CD4-positive, alpha-beta T cell treated with Interleukin-15 for 1 hour (primary cell): ENCODE data around the gene CCL27.

Source experiments
- DNase-seq: peaks from one replicate; pipeline ENCODE4 v3.0.0-alpha.2; 2020

Gene CCL27

DNA sequence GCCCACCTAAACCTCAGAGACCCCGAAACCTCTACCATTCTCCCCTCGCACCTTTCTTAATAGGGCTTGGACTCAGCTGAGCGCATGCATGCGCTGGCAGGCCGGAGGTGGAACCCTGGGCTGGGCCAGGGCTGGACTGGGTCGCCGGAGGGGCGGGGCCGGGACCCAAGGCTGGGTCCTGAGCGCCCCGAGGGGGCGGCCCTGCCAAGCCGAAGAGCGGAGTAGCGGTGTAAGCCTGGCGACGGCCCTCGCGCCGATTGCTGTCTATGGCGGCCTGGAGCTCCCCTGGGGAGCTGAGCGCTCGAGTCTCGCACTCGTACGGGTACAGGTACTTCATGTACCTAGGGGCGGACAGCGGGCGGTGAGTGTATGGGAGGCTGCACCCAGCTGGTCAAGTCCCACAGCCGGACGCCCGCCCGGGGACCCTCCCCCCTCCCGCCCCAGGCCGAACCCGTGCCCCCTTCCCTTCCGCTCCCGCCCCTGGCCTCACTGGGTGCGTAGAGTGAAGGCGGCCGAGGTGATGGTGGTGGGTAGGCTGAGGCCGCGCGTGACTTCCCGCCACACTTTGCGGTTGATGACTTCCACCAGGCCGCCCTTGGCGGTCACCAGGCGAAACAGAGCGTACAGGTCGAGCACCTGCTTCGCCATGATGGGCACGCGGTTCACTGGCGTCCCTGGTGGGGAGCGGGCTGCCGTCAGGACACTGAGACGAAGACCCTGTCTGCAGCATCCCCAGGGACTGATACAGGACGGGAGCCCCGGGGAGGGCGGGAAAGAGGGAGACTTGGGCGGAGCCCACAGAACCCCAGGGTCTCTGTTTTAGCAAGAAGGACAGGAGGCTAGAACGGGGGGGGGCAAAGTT lies 38.9 kb downstream of the CCL27 start:
- peak; percentile 24 for DNase-seq

DNA sequence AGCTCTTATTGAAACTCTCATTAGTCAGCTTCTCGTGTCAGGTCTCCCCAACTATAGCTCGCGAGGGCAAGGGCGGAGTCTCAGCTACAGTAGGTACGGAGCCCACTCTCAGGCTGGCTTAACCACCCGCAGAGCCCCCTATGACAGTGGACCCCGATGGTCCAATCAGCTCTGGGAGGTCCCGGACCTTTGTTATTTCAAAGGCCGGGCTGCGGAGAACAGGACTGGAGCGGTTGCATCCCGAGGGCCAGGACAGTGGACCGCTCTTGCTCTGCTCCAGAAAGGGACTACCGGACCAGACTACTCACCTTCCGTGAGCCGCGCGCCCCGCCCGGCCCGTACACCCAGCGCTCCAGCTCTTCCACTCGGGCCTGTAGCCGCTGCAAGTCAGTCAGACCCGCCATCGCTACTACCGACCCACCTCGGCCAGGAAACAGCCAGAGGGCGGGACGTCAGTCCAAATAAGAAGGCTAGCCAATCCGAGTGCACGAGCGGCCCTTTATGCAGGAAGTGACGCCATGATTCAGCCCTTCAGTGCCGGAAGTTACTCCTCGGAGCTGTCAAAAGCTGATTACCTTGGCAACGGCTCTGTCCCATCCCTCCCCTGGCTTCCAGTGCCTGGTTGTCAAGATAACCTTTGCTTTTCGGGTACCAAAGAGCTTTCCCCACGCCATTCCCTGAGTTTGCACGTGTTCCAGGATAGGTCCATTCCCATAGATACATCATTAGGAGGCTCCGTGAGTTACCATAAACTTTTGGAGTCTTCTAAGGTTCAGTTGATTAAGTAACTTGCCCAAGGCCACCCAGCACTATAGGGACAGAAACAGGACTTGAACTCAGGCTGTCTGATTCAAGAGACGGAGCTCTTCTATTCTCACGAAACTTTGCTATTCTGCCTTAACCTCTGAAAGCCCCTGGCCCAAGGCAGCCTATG lies 42.1 kb downstream of the CCL27 start, which contains the start of gene DCTN3:
TSS of gene DCTN3 (minus strand) at position 435 of the 934 bp plus-strand sequence. CDS start at position 404, 31 bp downstream.
- DNase-seq, result peak; percentile 95

DNA sequence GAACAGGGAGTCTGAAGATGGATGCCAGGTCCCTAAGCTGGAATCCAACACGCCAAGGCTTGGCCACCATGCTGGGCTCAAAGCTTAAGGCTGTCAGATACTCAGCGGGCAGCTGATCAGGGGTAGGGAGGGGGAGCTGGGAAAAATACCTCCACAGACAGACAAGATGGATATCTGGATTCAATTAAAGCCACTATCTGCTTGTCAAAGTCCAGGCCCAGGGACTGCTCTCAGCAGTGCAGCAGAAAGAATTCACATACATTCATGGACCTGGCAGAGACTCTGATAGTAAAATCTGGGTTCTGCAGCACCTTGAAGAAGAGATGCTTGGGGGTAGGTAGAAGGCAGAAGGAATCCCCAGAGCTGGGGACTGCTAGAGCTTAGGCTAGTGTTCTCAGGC lies 47.3 kb downstream of the CCL27 start:
- DNase-seq, result no peak

DNA sequence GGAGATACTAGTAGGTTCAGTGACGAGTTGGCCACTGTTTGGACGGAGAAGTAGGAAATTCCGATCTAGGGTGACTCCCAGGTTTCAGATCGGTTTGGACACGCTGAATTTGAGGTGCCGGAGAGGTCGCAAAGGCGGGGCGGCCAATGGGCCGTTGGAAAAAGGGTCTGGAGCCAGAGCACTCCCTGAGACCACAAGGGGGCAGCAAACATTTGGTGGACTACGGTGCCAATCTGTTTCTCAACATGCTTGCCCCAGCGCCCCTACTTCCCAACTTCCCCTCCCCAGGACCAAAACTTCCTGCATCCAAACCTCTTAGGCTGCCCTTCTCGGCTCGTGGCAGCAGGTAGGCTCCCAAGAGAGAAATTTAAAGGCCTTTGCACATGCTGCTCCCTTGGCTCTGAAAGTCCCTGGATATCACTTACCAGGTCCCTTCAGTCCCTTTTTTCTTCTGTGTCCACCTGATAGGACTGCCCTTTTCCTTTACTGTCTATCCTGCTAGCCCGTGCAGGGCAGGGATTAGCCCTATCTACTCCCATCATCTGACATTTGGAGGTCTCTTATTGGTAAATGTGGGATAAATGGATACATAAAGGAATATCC lies 49.6 kb downstream of the CCL27 start:
- DNase-seq, result peak; percentile 69
